NCI-H774 (cell line): Measurements from ENCODE around the gene COPS3.
"Not testable (repeated sequence)": the region's sequence is repeated elsewhere in the genome, so short reads cannot be mapped to it uniquely, and the experiment has no call there.

Source experiments
- DNase-seq: peaks from one replicate; lab custom pipeline; 2025; lab: John Stamatoyannopoulos, UW

COPS3 gene

GRCh38 chr17:17301659-17302058 lies 20.6 kb upstream of the COPS3 start:
- not testable (repeated sequence) for DNase-seq

- no peak for DNase-seq
Observed at GRCh38 chr17:17300624-17301568, 19.9 kb upstream of the COPS3 start.

GRCh38 chr17:17298108-17298507 lies 17.1 kb upstream of the COPS3 start:
- no peak for DNase-seq

GRCh38 chr17:17297217-17297616 lies 16.2 kb upstream of the COPS3 start:
- no peak for DNase-seq

- DNase-seq = no peak
Observed at GRCh38 chr17:17295141-17295540, 14.1 kb upstream of the COPS3 start.

- DNase-seq = no peak
Observed at GRCh38 chr17:17289701-17290100, 8.7 kb upstream of the COPS3 start.

GRCh38 chr17:17289086-17289485 lies 8.0 kb upstream of the COPS3 start:
- DNase-seq = no peak

GRCh38 chr17:17285951-17286350 lies 4.9 kb upstream of the COPS3 start:
- no peak for DNase-seq

- no peak for DNase-seq
Observed at GRCh38 chr17:17279316-17279715, 1.7 kb downstream of the COPS3 start.

- not testable (repeated sequence) for DNase-seq
Observed at GRCh38 chr17:17277431-17277830, 3.6 kb downstream of the COPS3 start.

- DNase-seq = no peak
Observed at GRCh38 chr17:17275971-17276370, 5.1 kb downstream of the COPS3 start.

- DNase-seq = no peak
Observed at GRCh38 chr17:17269926-17270773, 10.9 kb downstream of the COPS3 start.

GRCh38 chr17:17264430-17264829 lies 16.6 kb downstream of the COPS3 start:
- no peak for DNase-seq

GRCh38 chr17:17258998-17259397 lies 22.0 kb downstream of the COPS3 start:
- no peak for DNase-seq

- DNase-seq = no peak
Observed at GRCh38 chr17:17258011-17258410, 23.0 kb downstream of the COPS3 start.

- no peak for DNase-seq
Observed at GRCh38 chr17:17256316-17256715, 24.7 kb downstream of the COPS3 start.

GRCh38 chr17:17255689-17256088 lies 25.4 kb downstream of the COPS3 start:
- not testable (repeated sequence) for DNase-seq

GRCh38 chr17:17254036-17254435 lies 27.0 kb downstream of the COPS3 start:
- no peak for DNase-seq

GRCh38 chr17:17253406-17253805 lies 27.6 kb downstream of the COPS3 start:
- no peak for DNase-seq

GRCh38 chr17:17252149-17252661 lies 28.8 kb downstream of the COPS3 start:
- no peak for DNase-seq

- DNase-seq = no peak
Observed at GRCh38 chr17:17246879-17247278, 34.2 kb downstream of the COPS3 start.

GRCh38 chr17:17243163-17243562 lies 37.9 kb downstream of the COPS3 start:
- no peak for DNase-seq

- no peak for DNase-seq
Observed at GRCh38 chr17:17242246-17242645, 38.8 kb downstream of the COPS3 start.
